ENCODE data around the gene GOLGA7B.

Gene GOLGA7B

GRCh38 chr10:97861097-97861750, 11.6 kb downstream of the GOLGA7B start:
- DNase-seq = peak; percentile 90
- in situ Hi-C loops (cut with HindIII; ENCODE audit: low pct_ligation_motif_present, low pct_unique_long_range_greater_than_20kb, low sequenced_read_pairs) = loop anchor here (25.0 kb wide), 1 partner anchor 99 kb away; the partner anchor contains the start of gene SFRP5

DNA sequence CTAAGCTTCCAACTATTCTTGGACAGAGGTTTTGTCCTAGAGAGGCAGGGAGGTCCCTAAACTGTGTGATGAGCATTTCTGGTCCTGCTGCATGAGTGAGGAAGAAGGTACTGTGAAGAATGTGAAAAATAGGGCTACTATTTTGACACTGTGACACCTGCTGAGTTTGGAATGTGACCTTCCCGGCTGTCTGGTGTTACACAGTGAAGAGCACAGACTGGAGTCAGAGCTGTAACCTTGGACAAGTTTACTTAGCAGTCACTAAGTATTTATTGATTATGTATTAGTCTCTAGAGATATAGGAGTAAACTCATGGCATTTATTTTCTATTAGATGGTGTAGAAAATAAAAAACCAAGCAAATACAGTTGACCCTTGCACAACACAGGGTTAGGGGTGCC, 12.3 kb downstream of the GOLGA7B start:
- in situ Hi-C loops (cut with HindIII; ENCODE audit: low pct_ligation_motif_present, low pct_unique_long_range_greater_than_20kb, low sequenced_read_pairs) = loop anchor here (25.0 kb wide), 1 partner anchor 100 kb away; the partner anchor contains the start of gene SFRP5
- DNase-seq = peak; percentile 24

DNA sequence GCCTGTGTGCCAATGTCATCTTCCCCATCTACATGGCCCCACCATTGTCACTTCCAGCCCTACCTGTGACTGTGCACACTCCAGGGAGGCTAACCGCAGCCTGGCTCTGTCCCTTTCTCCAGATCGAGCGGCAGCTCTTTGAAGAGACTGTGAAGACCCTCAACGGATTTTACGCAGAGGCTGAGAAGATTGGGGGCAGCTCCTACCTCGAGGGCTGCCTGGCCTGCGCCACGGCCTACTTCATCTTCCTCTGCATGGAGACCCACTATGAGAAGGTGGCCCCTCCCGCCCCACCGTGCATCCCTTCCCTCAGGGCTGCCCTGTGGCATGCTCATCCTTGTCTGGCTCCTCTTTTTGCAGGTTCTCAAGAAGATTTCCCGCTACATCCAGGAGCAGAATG, 14.2 kb downstream of the GOLGA7B start:
- DNase-seq = no peak
- in situ Hi-C loops (cut with HindIII; ENCODE audit: low pct_ligation_motif_present, low pct_unique_long_range_greater_than_20kb, low sequenced_read_pairs) = loop anchor here (25.0 kb wide), 1 partner anchor 102 kb away; the partner anchor contains the start of gene SFRP5

DNA sequence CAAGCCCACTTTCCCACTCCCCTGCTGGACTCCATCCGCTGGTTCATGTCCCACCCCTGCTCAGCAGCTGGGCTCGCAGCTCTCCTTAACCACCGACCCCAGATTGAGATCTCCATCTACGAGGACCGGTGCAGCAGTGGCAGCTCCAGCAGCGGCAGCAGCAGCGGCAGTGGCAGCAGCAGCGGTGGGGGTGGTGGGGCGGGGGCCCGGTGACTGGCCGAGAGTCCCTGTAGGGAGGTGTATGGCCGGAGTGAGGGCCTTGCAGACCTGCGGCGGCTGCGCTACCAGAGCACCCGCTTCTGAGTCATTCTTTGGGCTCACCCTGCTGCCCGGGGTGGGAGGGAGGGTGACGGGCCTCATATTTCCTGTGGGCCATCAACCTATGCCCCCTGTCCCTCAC, 15.8 kb downstream of the GOLGA7B start:
- DNase-seq = no peak
- in situ Hi-C loops (cut with HindIII; ENCODE audit: low pct_ligation_motif_present, low pct_unique_long_range_greater_than_20kb, low sequenced_read_pairs) = loop anchor here (25.0 kb wide), 1 partner anchor 103 kb away; the partner anchor contains the start of gene SFRP5

- in situ Hi-C loops (cut with HindIII; ENCODE audit: low pct_ligation_motif_present, low pct_unique_long_range_greater_than_20kb, low sequenced_read_pairs) = loop anchor here (25.0 kb wide), 1 partner anchor 104 kb away; the partner anchor contains the start of gene SFRP5
- DNase-seq = no peak
These were observed 17.0 kb downstream of the GOLGA7B start for GRCh38 chr10:97866524-97867219.

- DNase-seq = no peak
- in situ Hi-C loops (cut with HindIII; ENCODE audit: low pct_ligation_motif_present, low pct_unique_long_range_greater_than_20kb, low sequenced_read_pairs) = loop anchor here (25.0 kb wide), 1 partner anchor 105 kb away; the partner anchor contains the start of gene SFRP5
These were observed 17.7 kb downstream of the GOLGA7B start for GRCh38 chr10:97867220-97867800.

- in situ Hi-C loops (cut with HindIII; ENCODE audit: low pct_ligation_motif_present, low pct_unique_long_range_greater_than_20kb, low sequenced_read_pairs) = loop anchor here (25.0 kb wide), 1 partner anchor 106 kb away; the partner anchor contains the start of gene SFRP5
- no peak for DNase-seq
These were observed 18.6 kb downstream of the GOLGA7B start for GRCh38 chr10:97868134-97868685.

DNA sequence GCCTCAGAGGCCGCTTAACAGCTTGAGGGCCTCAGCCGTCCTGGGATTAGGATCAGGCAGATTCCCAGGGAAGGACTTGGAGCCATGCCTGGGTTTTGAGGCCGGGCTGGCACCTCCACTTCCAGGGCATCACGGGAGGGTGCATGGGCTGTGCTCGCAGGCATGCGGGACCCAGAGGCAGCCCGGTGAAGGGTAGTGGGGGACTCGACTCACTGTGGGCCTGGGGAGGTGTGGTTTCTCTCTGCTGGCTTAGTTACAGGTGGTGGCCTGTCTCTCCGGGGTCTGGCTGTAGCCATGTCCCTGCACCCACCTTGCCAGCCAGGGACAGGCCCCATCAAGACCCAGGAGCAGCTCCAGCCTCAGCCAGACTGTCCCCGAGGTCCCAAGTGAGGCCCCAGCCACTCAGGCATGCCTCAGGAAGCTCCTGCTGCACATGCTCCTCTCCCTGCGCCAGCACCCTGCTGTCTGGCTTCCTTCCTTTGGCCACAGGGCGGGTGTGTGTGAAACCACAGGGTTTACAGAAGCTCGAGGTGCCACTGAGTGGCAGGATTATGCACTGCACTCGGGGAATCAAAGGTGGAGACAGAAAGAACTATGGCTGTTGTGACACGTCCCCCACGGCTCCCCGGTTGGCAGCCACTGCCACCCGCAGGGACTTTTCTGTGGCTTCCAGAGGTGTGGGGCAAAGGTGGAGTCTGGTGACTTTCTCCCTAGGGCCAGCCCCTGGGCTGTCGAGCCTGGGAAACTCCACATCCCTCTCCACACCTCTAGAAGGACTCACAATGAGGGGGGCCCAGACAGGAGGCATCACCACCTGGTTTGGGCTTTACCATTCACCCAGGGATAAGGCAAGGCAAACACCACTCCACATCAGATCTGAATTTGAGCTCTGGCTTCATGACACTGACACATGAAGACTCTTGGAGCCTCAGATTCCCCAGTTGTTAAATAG, 19.7 kb downstream of the GOLGA7B start:
- in situ Hi-C loops (cut with HindIII; ENCODE audit: low pct_ligation_motif_present, low pct_unique_long_range_greater_than_20kb, low sequenced_read_pairs) = loop anchor here (25.0 kb wide), 1 partner anchor 107 kb away; the partner anchor contains the start of gene SFRP5

DNA sequence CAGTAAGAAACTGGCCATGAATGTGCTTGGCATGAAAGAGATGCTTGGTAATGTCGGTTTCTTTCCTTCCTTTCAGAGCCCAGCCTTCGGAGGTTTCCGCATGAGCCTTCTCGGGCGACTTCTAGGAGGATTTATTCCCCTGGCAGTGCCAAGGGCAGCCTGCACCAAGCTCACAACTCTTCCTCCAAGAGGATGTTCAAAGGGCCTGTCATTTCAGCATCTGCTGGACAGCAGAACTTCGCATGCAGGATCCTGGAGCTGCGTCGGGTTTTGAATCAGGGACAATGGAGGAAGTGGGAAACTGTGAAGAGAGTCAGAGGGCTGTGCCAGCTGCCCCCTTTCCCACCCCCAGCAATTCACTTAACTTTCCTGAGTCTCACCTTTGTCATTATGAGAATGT, 21.3 kb downstream of the GOLGA7B start:
- DNase-seq = no peak
- in situ Hi-C loops (cut with HindIII; ENCODE audit: low pct_ligation_motif_present, low pct_unique_long_range_greater_than_20kb, low sequenced_read_pairs) = loop anchor here (25.0 kb wide), 1 partner anchor 109 kb away; the partner anchor contains the start of gene SFRP5

More for the DNA sequence above, 19.7 kb downstream of the GOLGA7B start:
- peak; percentile 95 for DNase-seq

GRCh38 chr10:97873569-97873968, 23.9 kb downstream of the GOLGA7B start:
- in situ Hi-C loops (cut with HindIII; ENCODE audit: low pct_ligation_motif_present, low pct_unique_long_range_greater_than_20kb, low sequenced_read_pairs) = loop anchor here (25.0 kb wide), 1 partner anchor 111 kb away; the partner anchor contains the start of gene SFRP5
- no peak for DNase-seq

GRCh38 chr10:97874332-97874731, 24.7 kb downstream of the GOLGA7B start:
- in situ Hi-C loops (cut with HindIII; ENCODE audit: low pct_ligation_motif_present, low pct_unique_long_range_greater_than_20kb, low sequenced_read_pairs) = loop anchor here (25.0 kb wide), 1 partner anchor 112 kb away; the partner anchor contains the start of gene SFRP5
- DNase-seq = no peak

DNA sequence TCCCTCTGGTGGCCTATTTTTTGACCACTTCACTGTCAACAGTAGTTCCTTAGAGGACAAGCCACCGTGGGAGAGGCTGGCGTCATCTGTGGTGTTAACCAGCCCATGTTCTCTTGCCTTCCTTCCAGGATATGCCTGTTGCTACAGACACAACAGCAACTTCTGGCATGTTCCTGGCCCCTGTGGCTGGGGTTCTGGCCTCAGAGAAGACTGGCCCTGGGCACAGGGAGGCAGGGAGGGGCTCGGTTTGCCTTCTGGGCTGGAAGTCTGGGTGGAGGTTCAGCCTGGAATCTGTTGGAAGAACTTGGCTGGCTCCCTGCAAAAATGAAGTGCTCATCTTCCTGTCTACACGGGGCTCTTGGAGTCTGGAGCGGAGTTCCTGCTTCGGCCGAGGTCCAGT, 25.7 kb downstream of the GOLGA7B start:
- DNase-seq = no peak

DNA sequence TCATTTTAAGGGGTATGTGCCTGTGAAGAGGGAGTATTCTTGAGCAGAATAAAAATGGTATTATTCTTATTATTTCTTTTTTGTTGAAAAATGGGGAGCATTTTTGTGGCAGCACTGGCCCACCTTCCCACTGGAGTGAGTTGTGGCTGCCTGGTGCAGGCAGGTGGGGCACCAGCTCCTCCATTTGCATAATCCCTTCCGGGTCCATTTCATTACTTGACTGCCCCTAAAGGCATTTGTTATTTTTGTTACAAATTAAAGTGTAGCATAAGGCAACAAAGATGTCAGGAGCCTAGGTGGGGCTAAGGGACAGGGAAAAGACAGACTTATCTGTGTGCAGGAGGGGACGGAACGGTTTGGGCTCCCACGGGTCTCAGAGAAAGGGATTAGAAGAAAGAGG, 26.8 kb downstream of the GOLGA7B start:
- no peak for DNase-seq
- in situ Hi-C loops (cut with HindIII; ENCODE audit: low pct_ligation_motif_present, low pct_unique_long_range_greater_than_20kb, low sequenced_read_pairs) = no loop called here

More for the DNA sequence above, 25.7 kb downstream of the GOLGA7B start:
- in situ Hi-C loops (cut with HindIII; ENCODE audit: low pct_ligation_motif_present, low pct_unique_long_range_greater_than_20kb, low sequenced_read_pairs) = no loop called here

GRCh38 chr10:97879241-97879640, 29.6 kb downstream of the GOLGA7B start:
- no peak for DNase-seq
- in situ Hi-C loops (cut with HindIII; ENCODE audit: low pct_ligation_motif_present, low pct_unique_long_range_greater_than_20kb, low sequenced_read_pairs) = no loop called here

GRCh38 chr10:97880109-97880508, 30.5 kb downstream of the GOLGA7B start:
- in situ Hi-C loops (cut with HindIII; ENCODE audit: low pct_ligation_motif_present, low pct_unique_long_range_greater_than_20kb, low sequenced_read_pairs) = no loop called here
- DNase-seq = no peak

GRCh38 chr10:97882142-97883091, 32.8 kb downstream of the GOLGA7B start:
- in situ Hi-C loops (cut with HindIII; ENCODE audit: low pct_ligation_motif_present, low pct_unique_long_range_greater_than_20kb, low sequenced_read_pairs) = no loop called here
- DNase-seq = peak; percentile 100

DNA sequence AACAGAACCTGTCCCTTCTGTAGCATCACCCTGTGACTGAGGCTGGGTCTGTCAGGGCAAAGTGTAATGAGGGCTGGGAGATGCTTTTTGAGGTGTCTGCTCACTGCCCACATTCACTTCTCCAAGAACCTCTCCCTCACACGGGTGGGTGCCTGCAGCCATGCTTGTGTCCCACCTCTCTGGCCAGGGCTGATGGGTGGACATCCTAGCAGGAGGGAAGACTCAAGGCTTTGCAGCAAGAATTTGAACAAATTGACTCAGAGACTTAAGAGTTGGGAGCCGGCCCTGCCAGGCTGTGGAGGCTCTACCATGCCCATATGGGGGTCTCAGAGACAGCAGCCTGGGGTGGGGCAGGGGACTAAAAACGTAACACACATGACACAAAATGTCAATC, 33.4 kb downstream of the GOLGA7B start:
- in situ Hi-C loops (cut with HindIII; ENCODE audit: low pct_ligation_motif_present, low pct_unique_long_range_greater_than_20kb, low sequenced_read_pairs) = no loop called here
- DNase-seq = peak; percentile 22
